ENCODE results near the gene LDLRAD3.

The LDLRAD3 gene

DNA sequence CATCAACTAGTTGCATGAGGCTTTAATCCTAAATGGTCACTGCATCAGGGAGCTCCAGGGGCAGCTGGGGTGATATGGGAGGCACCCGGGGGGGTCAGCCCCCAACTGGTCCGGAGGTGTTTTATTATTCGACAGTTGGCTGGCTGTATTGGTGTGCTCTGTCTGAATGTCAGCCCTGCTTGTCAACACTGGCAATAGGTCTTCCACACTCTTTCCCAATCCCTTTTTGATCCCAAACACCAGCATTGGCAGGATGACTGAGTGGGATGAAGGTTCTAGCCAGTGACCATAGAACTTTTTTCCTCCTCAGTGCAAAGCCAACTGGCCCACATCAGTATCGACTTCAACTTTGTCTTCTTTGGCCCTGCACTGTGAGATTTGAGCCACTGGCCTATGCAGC, 8.9 kb upstream of the LDLRAD3 start:
- no peaks in the 10 kb centered on the region for H3F3A ChIP-seq (ENCODE audit: control insufficient read depth, insufficient read depth)
- no peak for TF ChIP-seq EZH2phosphoT487 (IDR thresholded peaks at IDR 0.05; ENCODE audit: borderline replicate concordance, low read length)
- TF ChIP-seq, protein P1, sequence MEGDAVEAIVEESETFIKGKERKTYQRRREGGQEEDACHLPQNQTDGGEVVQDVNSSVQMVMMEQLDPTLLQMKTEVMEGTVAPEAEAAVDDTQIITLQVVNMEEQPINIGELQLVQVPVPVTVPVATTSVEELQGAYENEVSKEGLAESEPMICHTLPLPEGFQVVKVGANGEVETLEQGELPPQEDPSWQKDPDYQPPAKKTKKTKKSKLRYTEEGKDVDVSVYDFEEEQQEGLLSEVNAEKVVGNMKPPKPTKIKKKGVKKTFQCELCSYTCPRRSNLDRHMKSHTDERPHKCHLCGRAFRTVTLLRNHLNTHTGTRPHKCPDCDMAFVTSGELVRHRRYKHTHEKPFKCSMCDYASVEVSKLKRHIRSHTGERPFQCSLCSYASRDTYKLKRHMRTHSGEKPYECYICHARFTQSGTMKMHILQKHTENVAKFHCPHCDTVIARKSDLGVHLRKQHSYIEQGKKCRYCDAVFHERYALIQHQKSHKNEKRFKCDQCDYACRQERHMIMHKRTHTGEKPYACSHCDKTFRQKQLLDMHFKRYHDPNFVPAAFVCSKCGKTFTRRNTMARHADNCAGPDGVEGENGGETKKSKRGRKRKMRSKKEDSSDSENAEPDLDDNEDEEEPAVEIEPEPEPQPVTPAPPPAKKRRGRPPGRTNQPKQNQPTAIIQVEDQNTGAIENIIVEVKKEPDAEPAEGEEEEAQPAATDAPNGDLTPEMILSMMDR (IDR thresholded peaks at IDR 0.05; ENCODE audit: low read depth, low read length, poor library complexity, severe bottlenecking), result no peak
- H3K27ac ChIP-seq (ENCODE audit: low read depth, low read length), result no peak overlapping the region

DNA sequence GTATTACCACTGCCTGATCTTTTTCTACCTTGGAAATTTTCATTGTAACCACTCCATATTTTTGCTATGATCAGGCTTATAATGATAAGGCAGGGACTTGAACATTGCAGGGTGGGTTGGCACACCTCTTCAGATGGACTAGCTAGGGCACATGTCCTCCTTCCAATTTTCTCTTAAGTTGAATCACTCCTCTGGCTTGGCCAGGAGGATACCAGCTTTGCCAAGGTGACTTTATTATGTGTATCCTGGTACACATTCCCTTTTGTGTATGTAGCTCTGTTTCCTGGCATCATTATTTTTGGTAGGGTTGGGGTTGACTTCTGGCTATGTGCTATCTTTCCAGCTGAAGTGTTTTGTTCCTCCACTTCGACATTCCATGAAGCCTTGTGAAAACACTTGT, 8.5 kb upstream of the LDLRAD3 start:
- no peaks in the 10 kb centered on the region for H3K4me1 ChIP-seq (ENCODE audit: control insufficient read depth, low read length)
- H3K9me3 ChIP-seq (ENCODE audit: control insufficient read depth, insufficient read depth, low read length), result no peaks in the 10 kb centered on the region
- no peaks in the 10 kb centered on the region for H4K20me1 ChIP-seq (ENCODE audit: control insufficient read depth, insufficient read depth, low read depth, low read length)
- no peaks in the 10 kb centered on the region for H3K79me2 ChIP-seq (ENCODE audit: control insufficient read depth, low read length)
- no peak overlapping the region for H3K4me2 ChIP-seq (ENCODE audit: low read length)
- no peaks in the 10 kb centered on the region for H3K9me2 ChIP-seq (replicated peaks; ENCODE audit: control insufficient read depth, low read length)
- no peak for TF ChIP-seq EZH2phosphoT487 (IDR thresholded peaks at IDR 0.05; ENCODE audit: borderline replicate concordance, low read length)
- TF ChIP-seq, protein P1 (IDR thresholded peaks at IDR 0.05; ENCODE audit: low read depth, low read length, poor library complexity, severe bottlenecking), result no peak
- H3K27me3 ChIP-seq (ENCODE audit: control insufficient read depth, low read length), result no peaks in the 10 kb centered on the region
- H3K36me3 ChIP-seq (ENCODE audit: control insufficient read depth, low read length), result no peaks in the 10 kb centered on the region
- no peaks in the 10 kb centered on the region for H3F3A ChIP-seq (ENCODE audit: control insufficient read depth, insufficient read depth)
- H3K4me3 ChIP-seq (ENCODE audit: low read length), result no peak overlapping the region
- H3K27ac ChIP-seq (ENCODE audit: low read depth, low read length), result no peak overlapping the region

More for the DNA sequence above, 8.9 kb upstream of the LDLRAD3 start:
- H4K20me1 ChIP-seq (ENCODE audit: control insufficient read depth, insufficient read depth, low read depth, low read length), result no peaks in the 10 kb centered on the region
- H3K79me2 ChIP-seq (ENCODE audit: control insufficient read depth, low read length), result no peaks in the 10 kb centered on the region
- H3K4me3 ChIP-seq (ENCODE audit: low read length), result no peak overlapping the region
- no peaks in the 10 kb centered on the region for H3K9me3 ChIP-seq (ENCODE audit: control insufficient read depth, insufficient read depth, low read length)
- H3K36me3 ChIP-seq (ENCODE audit: control insufficient read depth, low read length), result no peaks in the 10 kb centered on the region
- H3K4me1 ChIP-seq (ENCODE audit: control insufficient read depth, low read length), result no peaks in the 10 kb centered on the region
- no peaks in the 10 kb centered on the region for H3K9me2 ChIP-seq (replicated peaks; ENCODE audit: control insufficient read depth, low read length)
- no peak overlapping the region for H3K4me2 ChIP-seq (ENCODE audit: low read length)
- no peaks in the 10 kb centered on the region for H3K27me3 ChIP-seq (ENCODE audit: control insufficient read depth, low read length)

DNA sequence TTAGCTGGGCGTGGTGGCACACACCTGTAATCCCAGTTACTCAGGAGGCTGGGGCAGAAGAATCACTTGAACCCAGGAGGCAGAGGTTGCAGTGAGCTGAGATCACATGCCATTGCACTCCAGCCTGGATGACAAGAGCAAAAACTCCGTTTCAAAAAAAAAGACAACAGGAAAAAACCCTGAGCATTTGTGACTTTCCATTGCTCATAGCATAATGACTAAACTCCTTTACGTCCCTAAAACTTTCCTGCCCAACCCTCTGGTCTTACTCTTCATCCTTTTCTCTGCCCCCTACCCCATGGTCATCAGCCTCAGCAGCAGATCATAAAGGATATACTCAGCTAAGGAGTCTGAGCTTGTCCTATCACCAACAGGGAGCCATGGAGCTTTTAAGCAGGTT, 6.8 kb upstream of the LDLRAD3 start:
- Histone ChIP-seq H3K79me2 (ENCODE audit: control insufficient read depth, low read length) (no peaks in the 10 kb centered on the region), H3K36me3 (ENCODE audit: control insufficient read depth, low read length) (no peaks in the 10 kb centered on the region), H3K9me3 (ENCODE audit: control insufficient read depth, insufficient read depth, low read length) (no peaks in the 10 kb centered on the region), H3F3A (ENCODE audit: control insufficient read depth, insufficient read depth) (no peaks in the 10 kb centered on the region), H3K4me2 (ENCODE audit: low read length) (no peak overlapping the region), H3K27me3 (ENCODE audit: control insufficient read depth, low read length) (no peaks in the 10 kb centered on the region), H3K4me1 (ENCODE audit: control insufficient read depth, low read length) (no peaks in the 10 kb centered on the region), H3K27ac (ENCODE audit: low read depth, low read length) (no peak overlapping the region), H4K20me1 (ENCODE audit: control insufficient read depth, insufficient read depth, low read depth, low read length) (no peaks in the 10 kb centered on the region), H3K4me3 (ENCODE audit: low read length) (no peak overlapping the region), H3K9me2 (replicated peaks; ENCODE audit: control insufficient read depth, low read length) (no peaks in the 10 kb centered on the region)
- no peak for TF ChIP-seq EZH2phosphoT487 (IDR thresholded peaks at IDR 0.05; ENCODE audit: borderline replicate concordance, low read length)
- TF ChIP-seq, protein P1 (IDR thresholded peaks at IDR 0.05; ENCODE audit: low read depth, low read length, poor library complexity, severe bottlenecking), result no peak

DNA sequence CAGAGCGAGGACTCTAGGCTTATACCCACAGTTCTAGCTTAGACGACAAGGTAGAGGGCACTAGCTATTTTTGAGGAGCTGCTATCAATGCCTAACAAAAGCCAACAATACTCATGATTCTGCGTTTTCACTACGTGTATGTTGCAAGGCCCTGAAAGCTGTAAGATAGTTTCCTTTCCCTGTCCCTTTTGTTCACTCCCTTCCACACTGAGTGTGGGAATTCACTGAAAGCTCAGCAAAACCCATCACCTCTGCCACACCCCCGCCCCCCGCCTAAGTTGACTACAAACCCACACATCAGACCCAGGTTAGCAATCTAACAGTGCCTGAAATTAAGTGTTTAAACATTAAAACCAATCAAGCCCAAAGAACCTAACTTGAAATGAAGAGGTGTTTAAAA, 6.2 kb upstream of the LDLRAD3 start:
- H3F3A ChIP-seq (ENCODE audit: control insufficient read depth, insufficient read depth), result no peaks in the 10 kb centered on the region
- H3K79me2 ChIP-seq (ENCODE audit: control insufficient read depth, low read length), result no peaks in the 10 kb centered on the region
- H3K27ac ChIP-seq (ENCODE audit: low read depth, low read length), result no peak overlapping the region
- no peaks in the 10 kb centered on the region for H3K36me3 ChIP-seq (ENCODE audit: control insufficient read depth, low read length)
- TF ChIP-seq, protein P1 (IDR thresholded peaks at IDR 0.05; ENCODE audit: low read depth, low read length, poor library complexity, severe bottlenecking), result no peak
- TF ChIP-seq EZH2phosphoT487 (IDR thresholded peaks at IDR 0.05; ENCODE audit: borderline replicate concordance, low read length), result no peak
- no peaks in the 10 kb centered on the region for H4K20me1 ChIP-seq (ENCODE audit: control insufficient read depth, insufficient read depth, low read depth, low read length)
- H3K4me3 ChIP-seq (ENCODE audit: low read length), result no peak overlapping the region
- H3K9me3 ChIP-seq (ENCODE audit: control insufficient read depth, insufficient read depth, low read length), result no peaks in the 10 kb centered on the region
- no peaks in the 10 kb centered on the region for H3K4me1 ChIP-seq (ENCODE audit: control insufficient read depth, low read length)
- no peaks in the 10 kb centered on the region for H3K27me3 ChIP-seq (ENCODE audit: control insufficient read depth, low read length)
- no peaks in the 10 kb centered on the region for H3K9me2 ChIP-seq (replicated peaks; ENCODE audit: control insufficient read depth, low read length)
- no peak overlapping the region for H3K4me2 ChIP-seq (ENCODE audit: low read length)

Data from DOHH2 (cell line).